Measurements from ENCODE around the gene ARHGEF4. TPM values are rescaled to one million over a fixed set of nuclear protein-coding genes. Genes with fewer than 3 reads are reported as not detected.

The ARHGEF4 gene
- polyA plus RNA-seq, 1 donor (not counting 4 experiments of a cell fraction or from before 2014, with no cell fraction given) = 22.6 TPM

GRCh38 chr2:130821867-130822266 lies 14.8 kb upstream of the ARHGEF4 start:
- H3K9ac ChIP-seq (ENCODE audit: control insufficient read depth, extremely low read depth, insufficient read depth, low read length) = no peak overlapping the region
- H3K27me3 ChIP-seq (ENCODE audit: control insufficient read depth, extremely low read depth, insufficient read depth, low read length) = no peaks in the 10 kb centered on the region
- no peaks in the 10 kb centered on the region for H3K9me3 ChIP-seq (ENCODE audit: control insufficient read depth, low read depth, low read length)
- H3K27ac ChIP-seq (ENCODE audit: control insufficient read depth, insufficient read depth, low read length) = no peak overlapping the region
- no peak overlapping the region for H3K4me2 ChIP-seq (ENCODE audit: control insufficient read depth, extremely low read depth, insufficient read depth, low read depth, low read length)
- TF ChIP-seq CTCF (optimal IDR thresholded peaks at IDR 0.05 in 1 of 3, IDR thresholded peaks at IDR 0.05 in 1 of 3, conservative IDR thresholded peaks at IDR 0.05 in 1 of 3; ENCODE audit: extremely low read depth in 1 of 3, insufficient read depth in 2 of 3, low read length in 3 of 3) = no peak
- TF ChIP-seq EZH2 (IDR thresholded peaks at IDR 0.05; ENCODE audit: low read length) = no peak
- H3K79me2 ChIP-seq (ENCODE audit: control insufficient read depth, insufficient read depth, low read length) = no peaks in the 10 kb centered on the region
- FAIRE-seq (no peak), DNase-seq (ENCODE audit: low read depth, low spot score) (no peak)
- peaks cover 54% of the 10 kb centered on the region for H3K4me1 ChIP-seq (ENCODE audit: control insufficient read depth, extremely low read depth, insufficient read depth, low read length)
- H3K36me3 ChIP-seq (ENCODE audit: control insufficient read depth in 2 of 2, extremely low read depth in 1 of 2, insufficient read depth in 2 of 2, low read length in 2 of 2) = no peaks in the 10 kb centered on the region
- H2AFZ ChIP-seq (ENCODE audit: control insufficient read depth, low read length) = no peak overlapping the region
- H3K4me3 ChIP-seq (ENCODE audit: control insufficient read depth in 2 of 3, extremely low read depth in 1 of 3, insufficient read depth in 2 of 3, low read depth in 1 of 3, low read length in 3 of 3) = no peak overlapping the region
- H3K9me1 ChIP-seq (ENCODE audit: control insufficient read depth, extremely low read depth, insufficient read depth, low read length) = peaks cover 3% of the 10 kb centered on the region
- dilution Hi-C loops (cut with MboI; ENCODE audit: extremely low pct_ligation_motif_present, low sequenced_read_pairs) = no loop called here
- H4K20me1 ChIP-seq (ENCODE audit: control insufficient read depth, extremely low read depth, insufficient read depth, low read length) = no peaks in the 10 kb centered on the region

GRCh38 chr2:130822766-130823165 lies 13.9 kb upstream of the ARHGEF4 start:
- Histone ChIP-seq H3K79me2 (ENCODE audit: control insufficient read depth, insufficient read depth, low read length) (no peaks in the 10 kb centered on the region), H3K4me1 (ENCODE audit: control insufficient read depth, extremely low read depth, insufficient read depth, low read length) (peaks cover 63% of the 10 kb centered on the region), H3K9me1 (ENCODE audit: control insufficient read depth, extremely low read depth, insufficient read depth, low read length) (peaks cover 3% of the 10 kb centered on the region), H3K4me2 (ENCODE audit: control insufficient read depth, extremely low read depth, insufficient read depth, low read depth, low read length) (no peak overlapping the region), H3K9me3 (ENCODE audit: control insufficient read depth, low read depth, low read length) (no peaks in the 10 kb centered on the region), H3K4me3 (ENCODE audit: control insufficient read depth in 2 of 3, extremely low read depth in 1 of 3, insufficient read depth in 2 of 3, low read depth in 1 of 3, low read length in 3 of 3) (no peak overlapping the region), H3K9ac (ENCODE audit: control insufficient read depth, extremely low read depth, insufficient read depth, low read length) (no peak overlapping the region), H4K20me1 (ENCODE audit: control insufficient read depth, extremely low read depth, insufficient read depth, low read length) (no peaks in the 10 kb centered on the region), H2AFZ (ENCODE audit: control insufficient read depth, low read length) (no peak overlapping the region), H3K27me3 (ENCODE audit: control insufficient read depth, extremely low read depth, insufficient read depth, low read length) (no peaks in the 10 kb centered on the region), H3K36me3 (ENCODE audit: control insufficient read depth in 2 of 2, extremely low read depth in 1 of 2, insufficient read depth in 2 of 2, low read length in 2 of 2) (no peaks in the 10 kb centered on the region), H3K27ac (ENCODE audit: control insufficient read depth, insufficient read depth, low read length) (no peak overlapping the region)
- TF ChIP-seq CTCF (optimal IDR thresholded peaks at IDR 0.05 in 1 of 3, IDR thresholded peaks at IDR 0.05 in 1 of 3, conservative IDR thresholded peaks at IDR 0.05 in 1 of 3; ENCODE audit: extremely low read depth in 1 of 3, insufficient read depth in 2 of 3, low read length in 3 of 3) (no peak), EZH2 (IDR thresholded peaks at IDR 0.05; ENCODE audit: low read length) (no peak)
- dilution Hi-C loops (cut with MboI; ENCODE audit: extremely low pct_ligation_motif_present, low sequenced_read_pairs) = no loop called here
- FAIRE-seq = no peak
- no peak for DNase-seq (ENCODE audit: low read depth, low spot score)

All from keratinocyte (primary cell).